Thyroid gland (tissue), 4 donors: ENCODE results near the gene VENTX. TPM values are rescaled to one million over a fixed set of nuclear protein-coding genes. Genes with fewer than 3 reads are reported as not detected.

Source experiments
- DNase-seq, 2 donors: peaks; one replicate each; pipeline ENCODE4 v3.0.0-alpha.2; 2019
- H3K27ac ChIP-seq, 3 donors: fragments of 200-600 bp; sonication (generic); 1 replicate in 2 of 3; 2 replicates in 1 of 3; pipeline ENCODE4 v1.5.1; 2016 to 2019; ENCODE audit warnings: mild to moderate bottlenecking in 1 of 3, moderate library complexity in 1 of 3
- H3K27me3 ChIP-seq: fragments of 200-600 bp; sonication (generic); one replicate; pipeline ENCODE4 v1.5.1; 2019
- H3K36me3 ChIP-seq, 2 donors: fragments of 200-600 bp; sonication (generic); one replicate each; pipeline ENCODE4 v1.5.1; 2016 to 2019
- H3K4me1 ChIP-seq, 2 donors: fragments of 200-600 bp; sonication (generic); one replicate each; pipeline ENCODE4 v1.5.1; 2017 to 2019
- H3K4me3 ChIP-seq, 3 donors: fragments of 200-600 bp; sonication (generic); replicated peaks in 1 of 3; 1 replicate in 2 of 3; 2 replicates in 1 of 3; pipeline ENCODE4 v1.5.1; 2016; ENCODE audit warnings: mild to moderate bottlenecking in 1 of 3
- H3K9me3 ChIP-seq: fragments of 200-600 bp; sonication (generic); one replicate; pipeline ENCODE4 v1.5.1; 2017
- CTCF ChIP-seq, 6 experiments: fragments of 200-600 bp in 3 of 6; fragments of 450-650 bp in 3 of 6; sonication (generic) in 3 of 6; IDR thresholded peaks; one replicate each; pipeline ENCODE4 v1.5.1; 2016 to 2019; ENCODE audit warnings: antibody characterized with exemption in 6 of 6, mild to moderate bottlenecking in 2 of 6, inconsistent platforms in 1 of 6, moderate library complexity in 1 of 6
- POLR2A ChIP-seq, 2 donors: fragments of 450-650 bp; IDR thresholded peaks; one replicate each; pipeline ENCODE4 v1.6.1; 2017; ENCODE audit warnings: antibody characterized with exemption in 2 of 2, mild to moderate bottlenecking in 2 of 2, moderate library complexity in 1 of 2
- WGBS, 2 donors: methylation state at CpG; one replicate each; pipeline ENCODE4 v1.1.5; 2017; 5-methylcytosine and 5-hydroxymethylcytosine counted together
- intact Hi-C: fragments of 100-400 bp; cut with DNase I; formaldehyde crosslinking; loops from one replicate; pipeline ENCODE4 v1.15.1; 2023
- total RNA-seq, 4 donors: library from RNA; depleted of rRNA; stranded (reverse); fragments of >200 nt; gene quantifications; one replicate each; pipeline ENCODE4 v1.2.3, GENCODE V29; 2016

VENTX gene
- total RNA-seq, 4 donors from 2014 or later = 0.40 to 1.3 (median 0.63) TPM; not detected in 1

GRCh38 chr10:133235265-133235855 lies 2.3 kb upstream of the VENTX start:
- no peaks in the 10 kb centered on the region for H3K36me3 ChIP-seq
- H3K4me1 ChIP-seq = peaks cover 14 to 28% of the 10 kb centered on the region in 2 donors
- peaks cover 31% of the 10 kb centered on the region for H3K27me3 ChIP-seq
- 0 to 13% methylated on average over 3 to 13 of the region's 48 CpGs for WGBS, 2 donors
- no peak overlapping the region for H3K4me3 ChIP-seq
- no peaks in the 10 kb centered on the region for H3K9me3 ChIP-seq
- no peak for DNase-seq
- H3K27ac ChIP-seq = no peak overlapping the region
- no peak for TF ChIP-seq POLR2A (IDR thresholded peaks at IDR 0.05)
- TF ChIP-seq CTCF (IDR thresholded peaks at IDR 0.05) = no peak
- intact Hi-C loops = no loop called here

GRCh38 chr10:133235932-133236331 lies 1.7 kb upstream of the VENTX start:
- WGBS, 2 donors = 6 to 10% methylated on average over 10 to 16 of the region's 18 CpGs
- peaks cover 17 to 27% of the 10 kb centered on the region in 2 donors for H3K4me1 ChIP-seq
- H3K27ac ChIP-seq = no peak overlapping the region
- no peak overlapping the region for H3K4me3 ChIP-seq
- no peak for TF ChIP-seq POLR2A (IDR thresholded peaks at IDR 0.05)
- no peak for TF ChIP-seq CTCF (IDR thresholded peaks at IDR 0.05)
- no peak for DNase-seq
- peaks cover 31% of the 10 kb centered on the region for H3K27me3 ChIP-seq
- H3K36me3 ChIP-seq = no peaks in the 10 kb centered on the region
- intact Hi-C loops = no loop called here
- no peaks in the 10 kb centered on the region for H3K9me3 ChIP-seq

- H3K27me3 ChIP-seq = peaks cover 27% of the 10 kb centered on the region
- H3K4me1 ChIP-seq = peaks cover 23 to 34% of the 10 kb centered on the region in 2 donors
- no peaks in the 10 kb centered on the region for H3K9me3 ChIP-seq
- 1 to 20% methylated on average over 2 to 14 of the region's 103 CpGs for WGBS, 2 donors
- DNase-seq = no peak
- no peak overlapping the region for H3K27ac ChIP-seq
- intact Hi-C loops = no loop called here
- TF ChIP-seq CTCF (IDR thresholded peaks at IDR 0.05) (no peak), POLR2A (IDR thresholded peaks at IDR 0.05) (no peak)
- H3K36me3 ChIP-seq = no peaks in the 10 kb centered on the region
- peak overlapping the region in 1 of 3 donors; percentile 21 for H3K4me3 ChIP-seq
Measured at GRCh38 chr10:133236401-133237240, 1.0 kb upstream of the VENTX start.

GRCh38 chr10:133237241-133237587 lies 441 bp upstream of the VENTX start:
- no peak for DNase-seq
- Histone ChIP-seq H3K27ac (no peak overlapping the region), H3K9me3 (no peaks in the 10 kb centered on the region), H3K36me3 (no peaks in the 10 kb centered on the region), H3K27me3 (peaks cover 27% of the 10 kb centered on the region), H3K4me1 (peaks cover 23 to 34% of the 10 kb centered on the region in 2 donors), H3K4me3 (no peak overlapping the region)
- 1 to 6% methylated on average over 10 to 24 of the region's 32 CpGs for WGBS, 2 donors
- intact Hi-C loops = no loop called here
- TF ChIP-seq POLR2A (IDR thresholded peaks at IDR 0.05) (no peak), CTCF (IDR thresholded peaks at IDR 0.05) (no peak)

- Histone ChIP-seq H3K27ac (no peak overlapping the region), H3K4me3 (no peak overlapping the region), H3K4me1 (peaks cover 23 to 34% of the 10 kb centered on the region in 2 donors), H3K9me3 (no peaks in the 10 kb centered on the region), H3K36me3 (no peaks in the 10 kb centered on the region), H3K27me3 (peaks cover 27% of the 10 kb centered on the region)
- intact Hi-C loops = no loop called here
- TF ChIP-seq POLR2A (IDR thresholded peaks at IDR 0.05) = no peak
- no peak for TF ChIP-seq CTCF (IDR thresholded peaks at IDR 0.05)
- 57 to 66% methylated on average over 12 to 14 of the region's 15 CpGs for WGBS, 2 donors
- DNase-seq = no peak
Measured at GRCh38 chr10:133238466-133238804, 780 bp downstream of the VENTX start.
